Esophagus (tissue), 2 donors: ENCODE data around the gene GLCE. TPM values are rescaled to one million over a fixed set of nuclear protein-coding genes. Genes with fewer than 3 reads are reported as not detected.

ENCODE experiments used
- H3K27ac ChIP-seq, 2 donors: one replicate each; pipeline ENCODE4 v1.5.1; 2013; ENCODE audit warnings: low read depth in 2 of 2, mild to moderate bottlenecking in 2 of 2, inconsistent platforms in 1 of 2, low read length in 1 of 2, moderate library complexity in 1 of 2
- H3K27me3 ChIP-seq, 2 donors: one replicate each; pipeline ENCODE4 v1.6.1; 2013; ENCODE audit warnings: low read length in 2 of 2, control low read depth in 1 of 2, mild to moderate bottlenecking in 1 of 2; ENCODE audit not compliant: insufficient read depth in 2 of 2, control insufficient read depth in 1 of 2
- H3K36me3 ChIP-seq, 2 donors: one replicate each; pipeline ENCODE4 v1.6.1; 2013; ENCODE audit warnings: low read length in 1 of 2; ENCODE audit not compliant: control insufficient read depth in 2 of 2, insufficient read depth in 2 of 2
- H3K4me1 ChIP-seq, 2 donors: one replicate each; pipeline ENCODE4 v1.6.1; 2013; ENCODE audit warnings: low read length in 1 of 2; ENCODE audit not compliant: control insufficient read depth in 2 of 2, insufficient read depth in 2 of 2
- H3K4me3 ChIP-seq, 2 donors: one replicate each; pipeline ENCODE4 v1.5.1; 2013; ENCODE audit warnings: low read length in 2 of 2, mild to moderate bottlenecking in 2 of 2, low read depth in 1 of 2, moderate library complexity in 1 of 2
- H3K9me3 ChIP-seq, 2 donors: one replicate each; pipeline ENCODE4 v1.6.1; 2013; ENCODE audit warnings: mild to moderate bottlenecking in 2 of 2, low read depth in 1 of 2, low read length in 1 of 2, moderate library complexity in 1 of 2; ENCODE audit not compliant: control insufficient read depth in 2 of 2, insufficient read depth in 1 of 2
- WGBS, 2 donors: extraction: QIAGEN DNeasy Blood & Tissue Kit; methylation state at CpG; one replicate each; pipeline ENCODE4 v1.1.7; 2013; 5-methylcytosine and 5-hydroxymethylcytosine counted together
- polyA plus RNA-seq, 2 donors: library from polyadenylated mRNA; stranded (reverse); fragments of 200-250 nt; gene quantifications; one replicate each; pipeline ENCODE4 v1.2.3, GENCODE V29; 2013
- donor health status: healthy with polysubstance abuse.
- donor health status: Bipolar disorder and iron deficiency.

Gene GLCE
- polyA plus RNA-seq, 2 donors, result 9.9 to 13.0 TPM

- H3K27ac ChIP-seq, result no peak overlapping the region
- H3K36me3 ChIP-seq, result no peaks in the 10 kb centered on the region
- H3K27me3 ChIP-seq, result no peaks in the 10 kb centered on the region
- no peaks in the 10 kb centered on the region for H3K9me3 ChIP-seq
- 98 to 100% methylated on average over 1 of the region's 1 CpG for WGBS, 2 donors
- H3K4me3 ChIP-seq, result no peak overlapping the region
- H3K4me1 ChIP-seq, result no peaks in the 10 kb centered on the region
Measured at GRCh38 chr15:69185216-69185615, 24.8 kb downstream of the GLCE start.

GRCh38 chr15:69185706-69186105 lies 25.3 kb downstream of the GLCE start:
- Histone ChIP-seq H3K4me1 (no peaks in the 10 kb centered on the region), H3K36me3 (no peaks in the 10 kb centered on the region), H3K4me3 (no peak overlapping the region), H3K27ac (no peak overlapping the region), H3K27me3 (no peaks in the 10 kb centered on the region), H3K9me3 (no peaks in the 10 kb centered on the region)
- 93 to 94% methylated on average over 3 of the region's 3 CpGs for WGBS, 2 donors

DNA sequence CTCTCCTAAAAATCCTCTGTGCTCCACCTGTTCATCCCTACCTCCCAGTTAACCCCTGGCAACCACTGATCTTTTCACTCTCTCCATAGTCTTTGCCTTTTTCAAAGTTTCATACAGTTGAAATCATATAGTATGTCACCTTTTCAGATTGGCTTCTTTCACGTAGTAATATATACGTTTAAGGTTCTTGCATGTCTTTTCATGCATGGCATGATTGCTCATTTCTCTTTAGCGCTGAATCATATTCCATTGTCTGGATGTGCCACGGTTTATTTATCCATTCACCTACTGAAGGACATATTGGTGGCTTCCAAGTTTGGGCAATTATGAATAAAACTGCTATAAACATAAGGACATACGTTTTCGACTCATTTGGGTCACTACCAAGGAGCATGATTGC lies 28.7 kb downstream of the GLCE start:
- Histone ChIP-seq H3K27ac (no peak overlapping the region), H3K4me1 (no peaks in the 10 kb centered on the region), H3K27me3 (no peaks in the 10 kb centered on the region), H3K36me3 (no peaks in the 10 kb centered on the region), H3K4me3 (no peak overlapping the region), H3K9me3 (no peaks in the 10 kb centered on the region)
- 61 to 77% methylated on average over 6 of the region's 6 CpGs for WGBS, 2 donors

- Histone ChIP-seq H3K27ac (no peak overlapping the region), H3K9me3 (no peaks in the 10 kb centered on the region), H3K36me3 (no peaks in the 10 kb centered on the region), H3K4me1 (no peaks in the 10 kb centered on the region), H3K4me3 (no peak overlapping the region), H3K27me3 (no peaks in the 10 kb centered on the region)
Measured at GRCh38 chr15:69190091-69190490, 29.7 kb downstream of the GLCE start.

DNA sequence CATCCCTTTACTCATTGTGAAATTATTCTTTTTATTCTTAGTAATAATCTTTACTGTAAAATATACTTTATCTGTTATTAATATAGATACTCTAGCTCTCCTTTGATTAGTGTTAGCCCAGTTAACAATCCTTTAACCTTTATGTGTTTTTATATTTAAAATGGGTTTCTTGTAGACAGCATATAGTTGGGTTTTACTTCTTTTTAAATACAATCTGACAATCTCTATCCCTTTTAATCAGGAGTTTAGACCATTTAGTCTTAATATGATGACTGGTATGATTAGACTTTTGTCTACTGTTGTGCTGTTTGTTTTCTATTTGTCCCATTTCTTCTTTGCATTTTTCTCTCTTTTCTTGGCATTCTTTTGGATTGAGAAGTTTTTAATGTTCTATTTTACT lies 30.1 kb downstream of the GLCE start:
- no peaks in the 10 kb centered on the region for H3K27me3 ChIP-seq

GRCh38 chr15:69194025-69194827 lies 33.8 kb downstream of the GLCE start:
- no peaks in the 10 kb centered on the region for H3K27me3 ChIP-seq
- no peak overlapping the region for H3K4me3 ChIP-seq
- H3K9me3 ChIP-seq, result no peaks in the 10 kb centered on the region
- WGBS, 2 donors, result 45 to 61% methylated on average over 2 of the region's 2 CpGs
- H3K27ac ChIP-seq, result no peak overlapping the region
- H3K36me3 ChIP-seq, result no peaks in the 10 kb centered on the region
- no peaks in the 10 kb centered on the region for H3K4me1 ChIP-seq

More for the DNA sequence above, 30.1 kb downstream of the GLCE start:
- Histone ChIP-seq H3K4me3 (no peak overlapping the region), H3K27ac (no peak overlapping the region), H3K4me1 (no peaks in the 10 kb centered on the region), H3K36me3 (no peaks in the 10 kb centered on the region), H3K9me3 (no peaks in the 10 kb centered on the region)

DNA sequence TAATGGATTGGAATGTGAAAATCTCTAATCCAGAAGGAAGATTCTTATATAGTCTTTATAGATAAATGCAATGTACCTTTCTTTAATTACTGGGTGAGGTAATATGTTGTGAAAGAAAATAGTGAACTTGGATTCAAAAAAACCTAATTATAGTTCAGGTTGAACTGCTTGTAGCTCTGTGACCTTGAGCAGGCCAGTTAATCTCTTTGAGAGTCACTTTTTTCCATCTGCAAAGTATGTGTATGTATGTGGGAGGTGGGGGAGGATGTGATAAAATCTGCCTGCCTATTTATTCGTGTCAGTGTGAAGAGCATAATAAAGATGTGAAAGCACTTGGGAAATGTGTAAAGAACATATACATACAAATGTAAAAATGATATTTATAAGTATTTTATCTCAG lies 34.4 kb downstream of the GLCE start:
- Histone ChIP-seq H3K27ac (no peak overlapping the region), H3K4me1 (no peaks in the 10 kb centered on the region), H3K4me3 (no peak overlapping the region), H3K27me3 (no peaks in the 10 kb centered on the region), H3K9me3 (no peaks in the 10 kb centered on the region), H3K36me3 (no peaks in the 10 kb centered on the region)
- 27 to 39% methylated on average over 1 of the region's 1 CpG for WGBS, 2 donors

- Histone ChIP-seq H3K4me3 (no peak overlapping the region), H3K27ac (no peak overlapping the region), H3K27me3 (no peaks in the 10 kb centered on the region), H3K4me1 (no peaks in the 10 kb centered on the region), H3K36me3 (no peaks in the 10 kb centered on the region), H3K9me3 (no peaks in the 10 kb centered on the region)
- 52 to 59% methylated on average over 1 of the region's 1 CpG for WGBS, 2 donors
Measured at GRCh38 chr15:69200832-69201745, 40.7 kb downstream of the GLCE start.

DNA sequence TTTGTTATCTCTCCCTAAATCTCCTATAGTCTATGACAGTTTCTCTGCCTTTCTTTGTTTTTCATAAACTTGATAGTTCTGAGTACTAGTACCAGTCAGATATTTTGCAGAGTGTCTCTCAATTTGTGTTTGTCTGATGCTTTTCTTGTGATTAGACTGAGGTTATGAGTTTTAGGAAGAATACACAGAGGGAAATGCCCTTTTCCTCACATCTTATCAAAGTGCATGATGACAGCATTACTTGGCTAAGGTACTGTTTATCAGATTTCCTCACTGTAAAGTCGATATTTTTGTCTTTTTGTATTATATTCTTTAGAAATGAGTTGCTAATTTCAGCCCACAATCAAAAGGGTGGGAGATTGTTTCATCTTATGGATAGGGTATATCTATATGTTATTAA lies 45.6 kb downstream of the GLCE start:
- Histone ChIP-seq H3K9me3 (no peaks in the 10 kb centered on the region), H3K27ac (no peak overlapping the region), H3K27me3 (no peaks in the 10 kb centered on the region), H3K4me3 (no peak overlapping the region), H3K36me3 (no peaks in the 10 kb centered on the region), H3K4me1 (no peaks in the 10 kb centered on the region)
- 47 to 67% methylated on average over 1 of the region's 1 CpG for WGBS, 2 donors
